Liver (tissue), 3 donors: ENCODE results near the gene ARHGEF19.

Experiments
- CTCF ChIP-seq: fragments of 150-350 bp; IDR thresholded peaks from 2 replicates; pipeline ENCODE4 v1.5.1; 2017; ENCODE audit warnings: improper control_type of control experiment, low read depth, low read length; ENCODE audit not compliant: missing input control
- FOXA1 ChIP-seq: IDR thresholded peaks from 2 replicates; pipeline ENCODE4 v1.6.1; 2016; ENCODE audit warnings: antibody characterized with exemption
- HNF4A ChIP-seq, 2 donors: conservative IDR thresholded peaks; 2 replicates each; pipeline ENCODE4 v1.6.1; 2016; ENCODE audit warnings: antibody characterized with exemption in 2 of 2, mild to moderate bottlenecking in 2 of 2
- MAX ChIP-seq: IDR thresholded peaks from 2 replicates; pipeline ENCODE4 v1.6.1; 2016; ENCODE audit warnings: antibody characterized with exemption
- RAD21 ChIP-seq, 2 donors: IDR thresholded peaks; 2 replicates each; pipeline ENCODE4 v1.6.1; 2016; ENCODE audit warnings: antibody characterized with exemption in 2 of 2, mild to moderate bottlenecking in 2 of 2
- REST ChIP-seq: IDR thresholded peaks from 2 replicates; pipeline ENCODE4 v1.6.1; 2016; ENCODE audit warnings: antibody characterized with exemption, mild to moderate bottlenecking
- TAF1 ChIP-seq: conservative IDR thresholded peaks from 2 replicates; pipeline ENCODE4 v1.6.1; 2016; ENCODE audit warnings: antibody characterized with exemption, mild to moderate bottlenecking
- TF ChIP-seq, protein P1 (sequence below): IDR thresholded peaks from 2 replicates; pipeline ENCODE4 v1.6.1; 2016; ENCODE audit warnings: antibody characterized with exemption
- TF ChIP-seq, protein P2 (sequence below): IDR thresholded peaks from 2 replicates; pipeline ENCODE4 v1.6.1; 2016; ENCODE audit warnings: antibody characterized with exemption
- donor health status: healthy.
- donor health status: healthy.

- no peak for TF ChIP-seq CTCF
- TF ChIP-seq, protein P1, sequence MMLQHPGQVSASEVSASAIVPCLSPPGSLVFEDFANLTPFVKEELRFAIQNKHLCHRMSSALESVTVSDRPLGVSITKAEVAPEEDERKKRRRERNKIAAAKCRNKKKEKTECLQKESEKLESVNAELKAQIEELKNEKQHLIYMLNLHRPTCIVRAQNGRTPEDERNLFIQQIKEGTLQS, result no peak
- no peak for TF ChIP-seq RAD21 (IDR thresholded peaks at IDR 0.05)
- TF ChIP-seq HNF4A (conservative IDR thresholded peaks at IDR 0.05), result no peak
- TF ChIP-seq FOXA1, result no peak
- TF ChIP-seq, protein P2, sequence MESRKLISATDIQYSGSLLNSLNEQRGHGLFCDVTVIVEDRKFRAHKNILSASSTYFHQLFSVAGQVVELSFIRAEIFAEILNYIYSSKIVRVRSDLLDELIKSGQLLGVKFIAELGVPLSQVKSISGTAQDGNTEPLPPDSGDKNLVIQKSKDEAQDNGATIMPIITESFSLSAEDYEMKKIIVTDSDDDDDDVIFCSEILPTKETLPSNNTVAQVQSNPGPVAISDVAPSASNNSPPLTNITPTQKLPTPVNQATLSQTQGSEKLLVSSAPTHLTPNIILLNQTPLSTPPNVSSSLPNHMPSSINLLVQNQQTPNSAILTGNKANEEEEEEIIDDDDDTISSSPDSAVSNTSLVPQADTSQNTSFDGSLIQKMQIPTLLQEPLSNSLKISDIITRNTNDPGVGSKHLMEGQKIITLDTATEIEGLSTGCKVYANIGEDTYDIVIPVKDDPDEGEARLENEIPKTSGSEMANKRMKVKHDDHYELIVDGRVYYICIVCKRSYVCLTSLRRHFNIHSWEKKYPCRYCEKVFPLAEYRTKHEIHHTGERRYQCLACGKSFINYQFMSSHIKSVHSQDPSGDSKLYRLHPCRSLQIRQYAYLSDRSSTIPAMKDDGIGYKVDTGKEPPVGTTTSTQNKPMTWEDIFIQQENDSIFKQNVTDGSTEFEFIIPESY, result no peak
- TF ChIP-seq MAX, result no peak
- no peak for TF ChIP-seq TAF1
- TF ChIP-seq REST, result no peak
These were observed at the start of gene ARHGEF19 for GRCh38 chr1:16212251-16212961.
